Uterus (tissue), 4 donors: Measurements from ENCODE around the gene GJA10. TPM values are rescaled to one million over a fixed set of nuclear protein-coding genes. Genes with fewer than 3 reads are reported as not detected.

ENCODE experiments used
- DNase-seq, 2 donors: peaks; one replicate each; pipeline ENCODE4 v3.0.0-alpha.2; 2019 to 2020
- H3K27ac ChIP-seq, 2 donors: fragments of 200-600 bp; sonication (generic); 1 replicate in 1 of 2; 2 replicates in 1 of 2; pipeline ENCODE4 v1.5.1; 2016 to 2018
- H3K27me3 ChIP-seq, 2 donors: fragments of 200-600 bp; sonication (generic); one replicate each; pipeline ENCODE4 v1.5.1; 2018 to 2019; ENCODE audit warnings: control low read depth in 1 of 2
- H3K36me3 ChIP-seq, 2 donors: fragments of 200-600 bp; sonication (generic); one replicate each; pipeline ENCODE4 v1.5.1; 2019; ENCODE audit warnings: control low read depth in 1 of 2
- H3K4me1 ChIP-seq, 2 donors: fragments of 200-600 bp; sonication (generic); one replicate each; pipeline ENCODE4 v1.5.1; 2018 to 2019; ENCODE audit warnings: control low read depth in 1 of 2
- H3K4me3 ChIP-seq, 2 donors: fragments of 200-600 bp; sonication (generic); 1 replicate in 1 of 2; 2 replicates in 1 of 2; pipeline ENCODE4 v1.5.1; 2018 to 2019; ENCODE audit warnings: mild to moderate bottlenecking in 1 of 2
- H3K9me3 ChIP-seq, 2 donors: fragments of 200-600 bp; sonication (generic); one replicate each; pipeline ENCODE4 v1.5.1; 2019; ENCODE audit warnings: control low read depth in 1 of 2
- POLR2A ChIP-seq, 2 donors: fragments of 450-650 bp; IDR thresholded peaks; one replicate each; pipeline ENCODE4 v1.6.1; 2016; ENCODE audit warnings: antibody characterized with exemption in 2 of 2, mild to moderate bottlenecking in 1 of 2, moderate library complexity in 1 of 2
- intact Hi-C: fragments of 100-400 bp; cut with DNase I; formaldehyde crosslinking; loops from one replicate; pipeline ENCODE4 v1.15.1; 2023; ENCODE audit warnings: low total_unique reads
- total RNA-seq, 4 donors: library from RNA; depleted of rRNA in 3 of 4; stranded (reverse); fragments of >200 nt in 3 of 4; gene quantifications; one replicate each; pipeline versions ENCODE4 v1.1.0 to v1.2.4, GENCODE V29; 2014 to 2023
- TF ChIP-seq, protein P1 (sequence below), 4 experiments: fragments of 200-600 bp in 2 of 4; fragments of 450-650 bp in 2 of 4; sonication (generic) in 2 of 4; IDR thresholded peaks; one replicate each; pipeline ENCODE4 v1.5.1; 2016 to 2019; ENCODE audit warnings: antibody characterized with exemption in 4 of 4, mild to moderate bottlenecking in 2 of 4, moderate library complexity in 1 of 4
- donor health status: DM: yes; HTN: yes; CAD: no.

GJA10 gene
- total RNA-seq, 4 donors from 2014 or later, result not detected

DNA sequence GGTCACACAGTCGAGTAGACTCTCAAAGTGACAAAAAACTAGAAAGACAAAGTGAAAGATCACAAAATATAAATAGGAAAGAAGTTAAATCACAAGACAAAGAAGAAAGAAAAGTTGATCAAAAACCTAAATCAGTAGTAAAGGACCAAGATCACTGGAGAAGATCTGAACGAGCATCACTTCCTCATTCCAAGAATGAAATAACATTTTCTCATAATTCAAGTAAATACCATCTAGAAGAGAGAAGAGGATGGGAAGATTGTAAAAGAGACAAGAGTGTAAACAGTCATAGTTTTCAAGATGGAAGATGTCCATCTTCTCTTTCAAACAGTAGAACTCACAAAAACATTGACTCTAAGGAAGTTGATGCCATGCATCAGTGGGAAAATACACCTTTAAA lies 31.6 kb upstream of the GJA10 start:
- no peak for DNase-seq
- Histone ChIP-seq H3K27me3 (no peaks in the 10 kb centered on the region), H3K27ac (no peak overlapping the region), H3K4me1 (no peaks in the 10 kb centered on the region), H3K4me3 (no peak overlapping the region), H3K36me3 (no peaks in the 10 kb centered on the region), H3K9me3 (no peaks in the 10 kb centered on the region)
- no peak for TF ChIP-seq POLR2A (IDR thresholded peaks at IDR 0.05)
- TF ChIP-seq, protein P1, sequence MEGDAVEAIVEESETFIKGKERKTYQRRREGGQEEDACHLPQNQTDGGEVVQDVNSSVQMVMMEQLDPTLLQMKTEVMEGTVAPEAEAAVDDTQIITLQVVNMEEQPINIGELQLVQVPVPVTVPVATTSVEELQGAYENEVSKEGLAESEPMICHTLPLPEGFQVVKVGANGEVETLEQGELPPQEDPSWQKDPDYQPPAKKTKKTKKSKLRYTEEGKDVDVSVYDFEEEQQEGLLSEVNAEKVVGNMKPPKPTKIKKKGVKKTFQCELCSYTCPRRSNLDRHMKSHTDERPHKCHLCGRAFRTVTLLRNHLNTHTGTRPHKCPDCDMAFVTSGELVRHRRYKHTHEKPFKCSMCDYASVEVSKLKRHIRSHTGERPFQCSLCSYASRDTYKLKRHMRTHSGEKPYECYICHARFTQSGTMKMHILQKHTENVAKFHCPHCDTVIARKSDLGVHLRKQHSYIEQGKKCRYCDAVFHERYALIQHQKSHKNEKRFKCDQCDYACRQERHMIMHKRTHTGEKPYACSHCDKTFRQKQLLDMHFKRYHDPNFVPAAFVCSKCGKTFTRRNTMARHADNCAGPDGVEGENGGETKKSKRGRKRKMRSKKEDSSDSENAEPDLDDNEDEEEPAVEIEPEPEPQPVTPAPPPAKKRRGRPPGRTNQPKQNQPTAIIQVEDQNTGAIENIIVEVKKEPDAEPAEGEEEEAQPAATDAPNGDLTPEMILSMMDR (IDR thresholded peaks at IDR 0.05), result no peak
- intact Hi-C loops, result no loop called here

DNA sequence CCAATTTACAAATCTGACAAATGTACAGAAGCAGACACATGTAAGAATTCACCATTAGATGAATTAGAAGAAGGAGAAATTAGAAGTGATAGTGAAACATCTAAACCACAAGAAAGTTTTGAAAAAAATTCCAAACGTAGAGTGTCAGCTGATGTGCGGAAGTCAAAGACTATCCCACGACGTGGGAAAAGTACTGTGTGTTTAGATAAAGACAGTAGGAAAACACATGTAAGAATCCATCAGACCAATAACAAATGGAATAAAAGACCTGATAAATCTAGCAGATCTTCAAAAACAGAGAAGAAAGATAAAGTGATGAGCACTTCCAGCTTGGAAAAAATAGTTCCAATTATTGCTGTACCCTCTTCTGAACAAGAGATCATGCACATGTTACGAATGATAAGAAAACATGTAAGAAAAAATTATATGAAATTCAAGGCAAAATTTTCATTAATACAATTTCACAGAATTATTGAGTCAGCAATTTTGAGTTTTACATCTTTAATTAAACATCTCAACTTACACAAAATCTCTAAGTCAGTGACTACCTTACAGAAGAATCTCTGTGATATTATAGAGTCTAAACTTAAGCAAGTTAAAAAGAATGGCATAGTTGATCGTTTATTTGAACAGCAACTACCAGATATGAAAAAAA lies 28.1 kb upstream of the GJA10 start:
- Histone ChIP-seq H3K4me3 (no peak overlapping the region), H3K9me3 (no peaks in the 10 kb centered on the region), H3K27me3 (no peaks in the 10 kb centered on the region), H3K27ac (no peak overlapping the region), H3K36me3 (no peaks in the 10 kb centered on the region), H3K4me1 (no peaks in the 10 kb centered on the region)
- no peak for TF ChIP-seq POLR2A (IDR thresholded peaks at IDR 0.05)
- TF ChIP-seq, protein P1 (IDR thresholded peaks at IDR 0.05), result no peak
- intact Hi-C loops, result no loop called here
- no peak for DNase-seq

DNA sequence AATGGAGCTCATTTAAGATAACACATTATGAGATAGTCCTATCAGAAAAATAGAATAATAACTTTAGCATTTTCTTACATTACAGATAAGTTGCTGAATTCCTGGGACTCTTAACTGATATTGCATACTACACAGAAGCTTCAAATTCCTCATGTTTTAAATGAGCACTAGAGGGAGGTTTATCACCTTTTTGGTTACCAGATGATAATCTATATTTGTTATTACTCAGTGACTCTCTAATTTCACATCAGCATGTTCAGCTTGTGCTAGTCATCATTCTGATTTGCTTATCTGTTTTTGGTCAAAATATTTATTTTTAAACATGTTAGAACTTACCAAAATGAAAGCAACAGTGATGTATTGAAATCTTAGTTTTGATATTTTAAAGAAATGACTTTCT lies 20.5 kb upstream of the GJA10 start:
- no peaks in the 10 kb centered on the region for H3K4me1 ChIP-seq
- H3K36me3 ChIP-seq, result no peaks in the 10 kb centered on the region
- H3K4me3 ChIP-seq, result no peak overlapping the region
- H3K9me3 ChIP-seq, result no peaks in the 10 kb centered on the region
- H3K27ac ChIP-seq, result no peak overlapping the region
- TF ChIP-seq POLR2A (IDR thresholded peaks at IDR 0.05), result no peak
- TF ChIP-seq, protein P1 (IDR thresholded peaks at IDR 0.05), result no peak
- DNase-seq, result no peak
- intact Hi-C loops, result no loop called here
- no peaks in the 10 kb centered on the region for H3K27me3 ChIP-seq

DNA sequence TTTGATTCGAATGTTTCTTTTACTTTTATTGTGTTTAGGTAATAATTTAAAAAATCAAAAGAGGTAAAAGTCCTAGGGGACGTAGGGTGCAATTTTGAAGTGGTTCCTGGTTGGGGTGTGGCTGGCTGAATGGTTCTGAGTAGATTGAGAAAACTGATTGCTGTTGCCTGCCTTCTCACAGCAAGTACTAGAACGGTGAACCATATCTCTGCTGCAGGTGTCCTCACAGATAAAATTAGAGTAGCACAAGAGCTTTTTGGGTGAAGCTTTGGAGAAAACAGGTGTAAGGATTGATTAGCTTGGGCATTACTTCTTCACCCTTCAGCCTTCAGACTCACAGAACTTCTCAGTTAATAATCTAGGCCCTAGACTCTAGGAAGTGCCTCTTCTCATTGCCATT lies 19.8 kb upstream of the GJA10 start:
- Histone ChIP-seq H3K4me3 (no peak overlapping the region), H3K4me1 (no peaks in the 10 kb centered on the region), H3K36me3 (no peaks in the 10 kb centered on the region), H3K9me3 (no peaks in the 10 kb centered on the region), H3K27ac (no peak overlapping the region), H3K27me3 (no peaks in the 10 kb centered on the region)
- intact Hi-C loops, result no loop called here
- TF ChIP-seq, protein P1 (IDR thresholded peaks at IDR 0.05), result no peak
- TF ChIP-seq POLR2A (IDR thresholded peaks at IDR 0.05), result no peak
- DNase-seq, result no peak

DNA sequence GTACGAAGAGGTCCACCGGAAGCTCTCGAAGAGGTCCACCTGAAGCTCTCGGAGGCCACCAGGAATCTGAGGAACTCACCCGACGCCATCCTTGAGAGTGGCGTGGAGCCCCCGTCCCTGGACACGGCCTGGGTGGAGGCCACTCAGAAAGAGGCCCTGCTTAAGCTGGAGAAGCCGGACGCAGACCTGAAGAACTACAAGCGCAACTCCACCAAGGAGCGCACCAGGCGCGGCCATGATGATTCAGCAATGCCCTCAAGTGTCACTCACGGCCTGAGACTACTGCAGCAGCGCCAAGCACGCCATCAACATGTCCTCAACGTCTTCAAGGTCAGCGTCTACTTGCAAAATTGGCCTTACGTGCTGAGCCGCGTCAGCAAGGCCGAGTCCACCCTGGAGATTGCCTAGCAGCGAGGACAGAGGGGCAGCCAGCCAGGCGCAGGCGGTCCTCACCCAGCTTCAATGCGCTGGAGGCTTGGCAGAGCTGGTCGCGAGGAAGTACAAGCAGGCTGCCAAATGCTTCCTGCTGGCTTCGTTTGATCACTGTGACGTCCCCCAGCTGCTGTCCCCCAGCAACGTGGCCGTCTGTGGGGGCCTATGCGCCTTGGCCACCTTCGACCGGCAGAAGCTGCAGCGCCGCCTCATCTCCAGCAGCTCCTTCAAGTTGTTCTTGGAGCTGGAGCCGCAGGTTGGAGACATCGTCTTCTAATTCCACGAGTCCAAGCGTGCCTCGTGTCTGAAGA lies 7.7 kb upstream of the GJA10 start:
- Histone ChIP-seq H3K27me3 (peaks cover 0 to 10% of the 10 kb centered on the region in 2 donors), H3K4me1 (no peaks in the 10 kb centered on the region), H3K9me3 (no peaks in the 10 kb centered on the region), H3K4me3 (no peak overlapping the region), H3K27ac (no peak overlapping the region), H3K36me3 (no peaks in the 10 kb centered on the region)
- DNase-seq, result no peak
- intact Hi-C loops, result no loop called here
- TF ChIP-seq, protein P1 (IDR thresholded peaks at IDR 0.05), result no peak
- no peak for TF ChIP-seq POLR2A (IDR thresholded peaks at IDR 0.05)
